Karpas-422 (cell line): Measurements from ENCODE around the gene KCNG3. TPM values are rescaled to one million over a fixed set of nuclear protein-coding genes. Genes with fewer than 3 reads are reported as not detected.
A peak's percentile ranks its signal among the peaks of the same experiment; 100 is the strongest.

Experiments
- DNase-seq: peaks from one replicate; pipeline ENCODE4 v3.0.0-alpha.2; 2015
- H2AFZ ChIP-seq: fragments of 200-600 bp; sonication (generic); 2 replicates; pipeline ENCODE4 v1.6.1; 2014; ENCODE audit warnings: antibody characterized with exemption, low read length, mixed read lengths
- H3K27ac ChIP-seq: fragments of 200-600 bp; sonication (generic); 2 replicates; pipeline ENCODE4 v1.5.1; 2014; ENCODE audit warnings: mild to moderate bottlenecking, low read length, moderate library complexity
- H3K27me3 ChIP-seq: fragments of 200-600 bp; sonication (generic); 2 replicates; pipeline ENCODE4 v1.6.1; 2014; ENCODE audit warnings: low read length, mixed read lengths
- H3K36me3 ChIP-seq: fragments of 200-600 bp; sonication (generic); 2 replicates; pipeline ENCODE4 v1.6.1; 2014; ENCODE audit warnings: low read length, mixed read lengths; ENCODE audit not compliant: insufficient read depth
- H3K4me1 ChIP-seq: fragments of 200-600 bp; sonication (generic); 2 replicates; pipeline ENCODE4 v1.6.1; 2014; ENCODE audit warnings: mild to moderate bottlenecking, low read length, mixed read lengths
- H3K4me2 ChIP-seq: fragments of 200-600 bp; sonication (generic); 2 replicates; pipeline ENCODE4 v1.6.1; 2014; ENCODE audit warnings: low read length, low read depth, mild to moderate bottlenecking; ENCODE audit not compliant: poor library complexity, severe bottlenecking
- H3K4me3 ChIP-seq: fragments of 200-600 bp; sonication (generic); 2 replicates; pipeline ENCODE4 v1.5.1; 2014; ENCODE audit warnings: mild to moderate bottlenecking, antibody characterized with exemption, low read length, mixed read lengths
- H3K79me2 ChIP-seq: fragments of 200-600 bp; sonication (generic); 2 replicates; pipeline ENCODE4 v1.6.1; 2014; ENCODE audit warnings: mild to moderate bottlenecking, low read length, mixed read lengths
- H3K9ac ChIP-seq: fragments of 200-600 bp; sonication (generic); 2 replicates; pipeline ENCODE4 v1.6.0; 2014; ENCODE audit warnings: low read length
- H3K9me2 ChIP-seq: fragments of 200-600 bp; sonication (generic), shearing (Covaris generic); replicated peaks from 2 replicates; pipeline ENCODE4 v1.6.0; 2014; ENCODE audit warnings: mild to moderate bottlenecking, low read length, moderate library complexity; ENCODE audit not compliant: insufficient read depth
- H3K9me3 ChIP-seq: fragments of 300-700, 200-600 bp; sonication (generic); 2 replicates; pipeline ENCODE4 v1.6.1; 2014; ENCODE audit warnings: low read length, mixed read lengths
- H4K20me1 ChIP-seq: fragments of 200-600 bp; sonication (generic); 2 replicates; pipeline ENCODE4 v1.6.1; 2014; ENCODE audit warnings: mild to moderate bottlenecking, antibody characterized with exemption, low read length, low read depth; ENCODE audit not compliant: insufficient read depth
- total RNA-seq: library from RNA; depleted of rRNA; stranded (reverse); fragments of >200 nt; shearing (Covaris generic); gene quantifications from 2 replicates; pipeline ENCODE4 v1.2.3, GENCODE V29; 2014; ENCODE audit warnings: low replicate concordance

The KCNG3 gene
- total RNA-seq, 1 experiment from 2014 or later: not detected

DNA sequence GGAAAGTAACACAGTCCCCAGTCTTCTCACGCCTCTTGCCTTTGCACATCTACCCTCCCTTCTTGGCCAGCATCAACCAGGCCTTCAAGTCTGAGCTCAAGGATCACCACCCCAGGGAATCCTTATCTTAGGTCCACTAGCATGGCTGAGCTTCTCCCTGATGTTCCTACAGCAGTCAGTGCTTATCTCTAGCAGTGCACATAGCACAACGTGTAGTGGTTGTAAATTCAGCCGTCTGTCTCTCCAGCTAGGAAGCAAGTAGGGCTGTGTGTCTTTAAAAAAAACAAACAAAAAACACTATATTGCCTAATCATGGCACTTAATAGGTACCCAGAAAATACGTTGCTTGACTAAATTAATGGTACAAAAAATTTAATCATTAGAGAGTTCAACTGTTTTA lies 29.2 kb downstream of the KCNG3 start:
- Histone ChIP-seq H4K20me1 (no peaks in the 10 kb centered on the region), H2AFZ (no peak overlapping the region), H3K36me3 (no peaks in the 10 kb centered on the region), H3K27me3 (no peaks in the 10 kb centered on the region), H3K27ac (no peak overlapping the region), H3K9me3 (no peaks in the 10 kb centered on the region), H3K4me3 (no peak overlapping the region), H3K4me2 (no peak overlapping the region), H3K4me1 (no peaks in the 10 kb centered on the region), H3K79me2 (no peaks in the 10 kb centered on the region), H3K9me2 (no peaks in the 10 kb centered on the region), H3K9ac (no peak overlapping the region)
- DNase-seq: no peak

DNA sequence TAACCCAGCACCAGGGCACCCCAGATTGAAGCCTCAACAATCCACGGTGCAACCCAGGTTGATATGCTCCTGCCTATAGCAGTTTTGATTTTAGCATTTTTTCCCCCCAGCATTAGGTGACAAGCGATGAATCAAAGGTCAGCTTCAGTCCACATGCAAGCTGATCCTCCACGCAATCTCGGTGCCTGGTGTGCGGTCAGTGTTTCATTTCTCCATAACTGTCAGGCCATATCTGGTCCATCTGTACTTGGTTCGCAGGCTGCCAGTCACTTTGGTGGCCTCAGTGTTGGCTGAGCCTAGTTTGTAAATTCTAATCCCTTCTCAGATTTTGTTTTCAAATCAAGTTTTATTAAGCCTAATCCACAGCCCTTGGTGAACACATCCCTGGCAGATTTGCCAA lies 30.2 kb downstream of the KCNG3 start:
- no peak for DNase-seq
- Histone ChIP-seq H3K79me2 (no peaks in the 10 kb centered on the region), H3K27ac (no peak overlapping the region), H3K4me1 (no peaks in the 10 kb centered on the region), H3K9me2 (no peaks in the 10 kb centered on the region), H3K9ac (no peak overlapping the region), H3K4me3 (no peak overlapping the region), H3K4me2 (no peak overlapping the region), H2AFZ (no peak overlapping the region), H3K9me3 (no peaks in the 10 kb centered on the region), H3K27me3 (no peaks in the 10 kb centered on the region), H4K20me1 (no peaks in the 10 kb centered on the region), H3K36me3 (no peaks in the 10 kb centered on the region)

DNA sequence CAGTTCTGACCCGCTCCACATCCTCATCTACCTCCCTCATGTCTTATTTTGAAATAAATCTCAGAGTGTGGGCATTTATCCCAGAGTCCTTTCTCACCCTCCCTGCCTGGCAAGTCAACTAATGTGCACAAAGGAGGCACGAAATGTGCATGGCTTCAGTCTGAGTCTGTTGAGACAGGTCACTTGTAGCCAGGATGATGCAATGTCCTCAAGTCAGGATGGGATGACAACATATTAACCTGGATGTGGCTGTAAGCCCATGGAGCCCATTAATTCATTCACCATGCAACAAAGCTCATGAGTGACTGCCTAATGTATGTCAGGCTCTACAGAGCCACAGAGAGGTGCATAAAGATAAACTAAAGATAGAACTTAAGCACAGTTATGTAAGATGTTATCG lies 34.5 kb downstream of the KCNG3 start:
- H3K9ac ChIP-seq: no peak overlapping the region
- H3K4me1 ChIP-seq: no peaks in the 10 kb centered on the region
- no peaks in the 10 kb centered on the region for H4K20me1 ChIP-seq
- DNase-seq: no peak
- no peaks in the 10 kb centered on the region for H3K9me3 ChIP-seq
- no peak overlapping the region for H3K4me3 ChIP-seq
- no peaks in the 10 kb centered on the region for H3K36me3 ChIP-seq
- H3K9me2 ChIP-seq: no peaks in the 10 kb centered on the region
- H2AFZ ChIP-seq: no peak overlapping the region
- H3K27me3 ChIP-seq: no peaks in the 10 kb centered on the region
- H3K4me2 ChIP-seq: no peak overlapping the region
- no peaks in the 10 kb centered on the region for H3K79me2 ChIP-seq
- H3K27ac ChIP-seq: no peak overlapping the region

DNA sequence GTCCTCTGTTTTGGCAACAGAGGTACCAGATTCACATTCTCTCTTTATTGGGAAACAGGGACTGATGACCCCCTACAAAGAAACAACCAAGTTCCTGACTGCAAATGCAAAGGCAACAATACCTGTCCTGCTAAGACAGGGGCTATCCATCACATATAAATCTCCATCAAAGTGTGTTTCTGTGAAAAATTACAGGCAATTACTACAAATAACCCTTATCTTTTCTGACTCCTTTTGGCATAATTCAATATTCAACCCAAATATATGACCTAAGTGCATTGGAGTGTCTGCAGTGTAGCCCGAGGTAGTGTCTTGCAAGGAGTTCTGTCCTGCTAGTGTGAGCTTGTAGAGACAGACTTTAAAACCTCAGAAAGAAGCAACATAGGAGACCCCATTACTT lies 35.4 kb downstream of the KCNG3 start:
- Histone ChIP-seq H3K9me3 (no peaks in the 10 kb centered on the region), H3K9me2 (no peaks in the 10 kb centered on the region), H3K9ac (no peak overlapping the region), H3K4me2 (no peak overlapping the region), H3K79me2 (no peaks in the 10 kb centered on the region), H2AFZ (no peak overlapping the region), H3K36me3 (no peaks in the 10 kb centered on the region), H3K4me1 (no peaks in the 10 kb centered on the region), H3K27ac (no peak overlapping the region), H4K20me1 (no peaks in the 10 kb centered on the region), H3K27me3 (no peaks in the 10 kb centered on the region), H3K4me3 (no peak overlapping the region)
- DNase-seq: no peak

DNA sequence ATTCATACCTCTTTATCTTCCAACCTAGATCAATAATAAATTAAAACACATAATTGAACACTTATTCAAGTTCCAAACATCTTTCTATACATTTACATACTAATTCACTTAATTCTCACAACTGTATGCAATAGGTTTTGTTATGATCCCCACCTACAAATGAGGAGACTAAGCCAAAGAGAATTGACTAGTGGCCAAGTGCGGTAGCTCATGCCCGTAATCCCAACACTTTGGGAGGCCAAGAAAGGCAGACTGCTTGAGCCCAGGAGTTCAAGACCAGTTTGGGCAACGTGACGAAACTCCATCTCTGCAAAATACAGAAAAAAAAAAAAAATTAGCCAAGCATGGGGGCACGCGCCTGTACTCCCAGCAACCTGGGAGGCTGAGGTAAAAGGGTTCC lies 36.8 kb downstream of the KCNG3 start:
- Histone ChIP-seq H3K27ac (no peak overlapping the region), H3K4me3 (no peak overlapping the region), H3K36me3 (no peaks in the 10 kb centered on the region)

DNA sequence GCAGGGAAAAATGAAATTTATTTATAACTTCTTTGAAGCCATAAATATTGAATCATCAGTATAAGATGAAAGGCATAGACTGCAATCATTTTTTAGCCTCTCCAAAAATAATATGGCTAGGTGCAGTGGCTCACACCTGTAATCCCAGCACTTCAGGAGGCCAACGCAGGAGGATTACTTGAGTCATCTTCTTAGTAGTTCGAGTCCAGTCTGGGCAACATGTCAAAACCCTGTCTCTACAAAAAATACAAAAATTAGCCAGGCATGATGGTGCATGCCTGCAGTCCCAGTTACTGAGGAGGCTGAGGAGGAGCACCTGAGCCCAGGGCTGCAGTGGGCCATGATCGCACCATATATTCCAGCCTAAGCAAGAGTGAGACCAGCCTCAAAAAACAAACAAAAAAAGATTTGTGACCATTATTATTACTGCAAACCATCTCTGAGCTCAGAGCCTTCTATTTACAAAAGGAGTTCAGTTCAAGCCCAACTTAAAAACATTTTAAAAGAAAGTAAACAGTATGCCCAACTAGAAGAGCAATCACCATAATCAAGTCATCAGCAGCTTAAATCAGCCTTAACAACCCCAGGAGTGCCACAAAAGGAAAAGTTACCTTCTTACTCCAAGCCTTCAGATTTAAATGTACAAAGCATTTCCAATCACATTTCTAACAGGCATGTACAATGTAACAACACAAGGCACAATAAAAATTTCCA lies 37.5 kb downstream of the KCNG3 start:
- Histone ChIP-seq H3K4me3 (no peak overlapping the region), H3K27me3 (no peaks in the 10 kb centered on the region), H3K4me2 (no peak overlapping the region), H4K20me1 (no peaks in the 10 kb centered on the region), H2AFZ (no peak overlapping the region), H3K9me3 (no peaks in the 10 kb centered on the region), H3K27ac (no peak overlapping the region), H3K36me3 (no peaks in the 10 kb centered on the region), H3K9me2 (no peaks in the 10 kb centered on the region), H3K4me1 (no peaks in the 10 kb centered on the region), H3K79me2 (no peaks in the 10 kb centered on the region), H3K9ac (no peak overlapping the region)
- no peak for DNase-seq

More for the DNA sequence above, 36.8 kb downstream of the KCNG3 start:
- no peaks in the 10 kb centered on the region for H3K4me1 ChIP-seq
- H4K20me1 ChIP-seq: no peaks in the 10 kb centered on the region
- peak; percentile 49 for DNase-seq
- H3K9me2 ChIP-seq: no peaks in the 10 kb centered on the region
- H2AFZ ChIP-seq: no peak overlapping the region
- no peaks in the 10 kb centered on the region for H3K9me3 ChIP-seq
- H3K27me3 ChIP-seq: no peaks in the 10 kb centered on the region
- H3K4me2 ChIP-seq: no peak overlapping the region
- no peaks in the 10 kb centered on the region for H3K79me2 ChIP-seq
- H3K9ac ChIP-seq: no peak overlapping the region

DNA sequence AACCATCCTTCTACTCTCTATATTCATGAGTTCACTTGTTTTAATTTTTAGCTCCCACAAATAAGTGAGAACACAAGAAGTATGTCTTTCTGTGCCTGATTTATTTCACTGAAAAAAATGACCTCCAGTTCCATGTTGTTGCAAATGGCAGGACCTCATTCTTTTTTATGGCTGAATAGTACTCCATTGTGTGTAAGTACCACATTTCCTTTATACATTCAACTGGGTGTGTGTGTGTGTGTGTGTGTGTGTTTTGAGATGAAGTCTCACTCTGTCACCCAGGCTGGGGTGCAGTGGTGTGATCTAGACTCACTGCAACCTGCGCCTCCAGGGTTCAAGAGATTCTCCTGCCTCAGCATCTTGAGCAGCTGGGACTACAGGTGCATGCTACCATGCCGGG lies 41.2 kb downstream of the KCNG3 start:
- Histone ChIP-seq H3K79me2 (no peaks in the 10 kb centered on the region), H3K27ac (no peak overlapping the region), H3K27me3 (no peaks in the 10 kb centered on the region), H3K9ac (no peak overlapping the region), H3K9me2 (no peaks in the 10 kb centered on the region), H3K4me1 (no peaks in the 10 kb centered on the region), H3K9me3 (no peaks in the 10 kb centered on the region), H2AFZ (no peak overlapping the region), H3K4me3 (no peak overlapping the region), H3K36me3 (no peaks in the 10 kb centered on the region), H3K4me2 (no peak overlapping the region), H4K20me1 (no peaks in the 10 kb centered on the region)
- DNase-seq: no peak

DNA sequence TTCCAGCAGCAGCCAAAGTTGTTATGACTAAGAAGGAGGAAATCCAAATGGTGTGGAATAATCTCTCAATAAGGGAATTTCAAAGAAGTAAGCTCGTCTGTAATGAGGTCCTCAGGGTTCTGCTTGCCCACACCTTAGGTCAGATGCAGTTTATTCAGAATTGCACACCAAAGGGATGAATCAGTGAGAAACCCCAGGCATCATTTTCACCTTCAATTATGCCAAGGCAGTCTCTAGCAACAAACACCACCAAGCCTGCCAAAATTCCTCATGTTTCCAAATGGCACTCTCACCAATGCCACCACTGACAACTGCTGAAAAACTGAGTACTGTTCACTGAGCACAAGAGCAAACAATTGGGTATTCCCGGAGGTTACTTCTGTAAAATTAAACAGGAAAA lies 43.6 kb downstream of the KCNG3 start:
- H3K4me3 ChIP-seq: no peak overlapping the region
- no peaks in the 10 kb centered on the region for H4K20me1 ChIP-seq
- no peaks in the 10 kb centered on the region for H3K27me3 ChIP-seq
- H3K9ac ChIP-seq: no peak overlapping the region
- no peak overlapping the region for H2AFZ ChIP-seq
- H3K4me1 ChIP-seq: no peaks in the 10 kb centered on the region
- H3K4me2 ChIP-seq: no peak overlapping the region
- H3K9me3 ChIP-seq: no peaks in the 10 kb centered on the region
- no peak for DNase-seq
- no peak overlapping the region for H3K27ac ChIP-seq
- H3K79me2 ChIP-seq: no peaks in the 10 kb centered on the region
- H3K9me2 ChIP-seq: no peaks in the 10 kb centered on the region
- H3K36me3 ChIP-seq: no peaks in the 10 kb centered on the region
